Body of pancreas (tissue), 4 donors: Measurements from ENCODE around the gene NUP93.

Experiments used
- POLR2A ChIP-seq, 3 donors: fragments of 450-650 bp; IDR thresholded peaks; one replicate each; pipeline ENCODE4 v1.6.1; 2016; ENCODE audit warnings: antibody characterized with exemption in 3 of 3, mild to moderate bottlenecking in 2 of 3
- TF ChIP-seq, protein P1 (sequence below), 7 experiments: fragments of 450-650 bp in 4 of 7; fragments of 200-600 bp in 3 of 7; sonication (generic) in 3 of 7; IDR thresholded peaks; one replicate each; pipeline ENCODE4 v1.5.1; 2016 to 2019; ENCODE audit warnings: antibody characterized with exemption in 7 of 7

- TF ChIP-seq, protein P1, sequence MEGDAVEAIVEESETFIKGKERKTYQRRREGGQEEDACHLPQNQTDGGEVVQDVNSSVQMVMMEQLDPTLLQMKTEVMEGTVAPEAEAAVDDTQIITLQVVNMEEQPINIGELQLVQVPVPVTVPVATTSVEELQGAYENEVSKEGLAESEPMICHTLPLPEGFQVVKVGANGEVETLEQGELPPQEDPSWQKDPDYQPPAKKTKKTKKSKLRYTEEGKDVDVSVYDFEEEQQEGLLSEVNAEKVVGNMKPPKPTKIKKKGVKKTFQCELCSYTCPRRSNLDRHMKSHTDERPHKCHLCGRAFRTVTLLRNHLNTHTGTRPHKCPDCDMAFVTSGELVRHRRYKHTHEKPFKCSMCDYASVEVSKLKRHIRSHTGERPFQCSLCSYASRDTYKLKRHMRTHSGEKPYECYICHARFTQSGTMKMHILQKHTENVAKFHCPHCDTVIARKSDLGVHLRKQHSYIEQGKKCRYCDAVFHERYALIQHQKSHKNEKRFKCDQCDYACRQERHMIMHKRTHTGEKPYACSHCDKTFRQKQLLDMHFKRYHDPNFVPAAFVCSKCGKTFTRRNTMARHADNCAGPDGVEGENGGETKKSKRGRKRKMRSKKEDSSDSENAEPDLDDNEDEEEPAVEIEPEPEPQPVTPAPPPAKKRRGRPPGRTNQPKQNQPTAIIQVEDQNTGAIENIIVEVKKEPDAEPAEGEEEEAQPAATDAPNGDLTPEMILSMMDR (IDR thresholded peaks at IDR 0.05), result no peak
- TF ChIP-seq POLR2A (IDR thresholded peaks at IDR 0.05), result no peak
Measured at GRCh38 chr16:56769677-56770076, 39.7 kb downstream of the NUP93 start.
